Endothelial cell of umbilical vein (primary cell): ENCODE measurements around the gene RBFOX1.

Experiments
- EZH2 ChIP-seq: IDR thresholded peaks from 2 replicates; pipeline ENCODE4 v1.6.1; 2012; ENCODE audit warnings: borderline replicate concordance, low read depth, mild to moderate bottlenecking, moderate library complexity, low read length, inconsistent platforms; ENCODE audit not compliant: severe bottlenecking
- GATA2 ChIP-seq: IDR thresholded peaks from 2 replicates; pipeline ENCODE4 v1.7.0; 2011; ENCODE audit warnings: low read depth, mild to moderate bottlenecking, moderate library complexity, mixed read lengths, low read length; ENCODE audit not compliant: insufficient read length, insufficient read depth
- JUN ChIP-seq: IDR thresholded peaks from 2 replicates; pipeline ENCODE4 v1.6.1; 2011; ENCODE audit warnings: borderline replicate concordance, low read depth; ENCODE audit not compliant: insufficient read length, insufficient read depth
- POLR2A ChIP-seq: IDR thresholded peaks from 2 replicates; pipeline ENCODE4 v1.6.1; 2012; ENCODE audit warnings: low read depth, mild to moderate bottlenecking, control low read depth, low read length
- POLR2AphosphoS5 ChIP-seq: IDR thresholded peaks from 2 replicates; pipeline ENCODE4 v1.6.1; 2012; ENCODE audit warnings: low read depth, mild to moderate bottlenecking, control low read depth, low read length, moderate library complexity; ENCODE audit not compliant: insufficient read depth
- TF ChIP-seq, protein P1 (sequence below), 2 donors: IDR thresholded peaks; 1 replicate in 1 of 2; 2 replicates in 1 of 2; pipeline ENCODE4 v1.5.1; 2011; ENCODE audit warnings: low read length in 2 of 2, mild to moderate bottlenecking in 2 of 2, moderate library complexity in 2 of 2, control low read depth in 1 of 2, inconsistent platforms in 1 of 2, low read depth in 1 of 2; ENCODE audit not compliant: insufficient read depth in 1 of 2; ENCODE audit errors: extremely low read depth in 1 of 2

DNA sequence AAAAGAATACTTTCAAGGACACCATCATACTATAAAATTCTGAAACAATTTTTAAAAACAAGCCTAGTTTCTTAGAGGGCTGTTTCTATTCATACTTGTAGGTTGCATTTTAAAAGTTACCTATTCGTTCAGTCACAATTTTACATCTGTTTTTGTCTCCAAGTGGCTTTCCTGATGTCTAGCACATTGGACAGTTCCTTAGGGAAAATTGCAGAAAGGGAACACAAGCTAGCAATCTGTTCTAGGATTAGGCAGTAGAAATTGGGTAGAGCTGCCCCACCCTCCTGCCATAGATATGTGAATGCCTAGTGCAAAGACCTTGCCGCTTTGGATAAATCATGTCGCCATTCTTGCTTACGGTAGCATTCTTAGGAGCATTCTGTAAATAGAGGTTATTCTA, 358.9 kb downstream of the RBFOX1 start:
- TF ChIP-seq, protein P1, sequence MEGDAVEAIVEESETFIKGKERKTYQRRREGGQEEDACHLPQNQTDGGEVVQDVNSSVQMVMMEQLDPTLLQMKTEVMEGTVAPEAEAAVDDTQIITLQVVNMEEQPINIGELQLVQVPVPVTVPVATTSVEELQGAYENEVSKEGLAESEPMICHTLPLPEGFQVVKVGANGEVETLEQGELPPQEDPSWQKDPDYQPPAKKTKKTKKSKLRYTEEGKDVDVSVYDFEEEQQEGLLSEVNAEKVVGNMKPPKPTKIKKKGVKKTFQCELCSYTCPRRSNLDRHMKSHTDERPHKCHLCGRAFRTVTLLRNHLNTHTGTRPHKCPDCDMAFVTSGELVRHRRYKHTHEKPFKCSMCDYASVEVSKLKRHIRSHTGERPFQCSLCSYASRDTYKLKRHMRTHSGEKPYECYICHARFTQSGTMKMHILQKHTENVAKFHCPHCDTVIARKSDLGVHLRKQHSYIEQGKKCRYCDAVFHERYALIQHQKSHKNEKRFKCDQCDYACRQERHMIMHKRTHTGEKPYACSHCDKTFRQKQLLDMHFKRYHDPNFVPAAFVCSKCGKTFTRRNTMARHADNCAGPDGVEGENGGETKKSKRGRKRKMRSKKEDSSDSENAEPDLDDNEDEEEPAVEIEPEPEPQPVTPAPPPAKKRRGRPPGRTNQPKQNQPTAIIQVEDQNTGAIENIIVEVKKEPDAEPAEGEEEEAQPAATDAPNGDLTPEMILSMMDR (IDR thresholded peaks at IDR 0.05; ENCODE audit: extremely low read depth in 1 of 2, insufficient read depth in 1 of 2, low read depth in 1 of 2, low read length in 2 of 2) = no peak
- TF ChIP-seq POLR2AphosphoS5 = no peak
- TF ChIP-seq JUN = no peak
- no peak for TF ChIP-seq EZH2
- TF ChIP-seq POLR2A = no peak
- TF ChIP-seq GATA2 = no peak
